Measurements from ENCODE around the gene TMTC1.

DNA sequence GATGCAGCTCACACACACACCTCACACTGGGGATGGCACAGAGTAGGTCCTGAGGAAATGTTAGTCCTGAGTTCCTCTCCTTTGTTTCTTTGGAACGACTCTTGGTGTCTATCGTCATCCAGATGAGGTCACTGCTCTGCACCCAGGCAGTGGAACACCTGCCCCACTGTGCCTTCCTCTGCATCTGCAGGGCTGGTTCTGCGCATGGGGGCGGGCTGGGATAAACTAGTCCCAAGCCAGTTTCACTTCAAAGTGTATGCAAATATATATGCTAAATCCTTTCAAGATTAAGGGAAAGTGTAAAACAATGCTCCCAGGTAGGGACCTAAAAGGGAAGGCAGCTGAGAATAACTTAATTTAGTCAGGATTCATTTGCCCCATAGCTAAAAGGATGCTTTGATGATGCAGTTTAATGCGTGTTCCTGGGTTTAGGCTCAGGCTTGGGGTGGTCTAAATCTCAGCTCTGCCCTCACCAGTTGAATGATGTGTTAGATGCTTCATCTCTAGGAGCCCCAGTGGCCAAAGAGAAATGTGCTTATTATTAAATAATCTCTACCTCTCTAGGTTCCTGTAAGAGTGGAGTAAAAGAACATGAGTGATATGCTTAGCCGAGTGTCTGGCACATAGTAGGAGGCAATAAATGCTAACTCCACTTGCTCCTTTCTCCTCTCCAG, 239.2 kb downstream of the TMTC1 start:
- TF ChIP-seq, protein P1, sequence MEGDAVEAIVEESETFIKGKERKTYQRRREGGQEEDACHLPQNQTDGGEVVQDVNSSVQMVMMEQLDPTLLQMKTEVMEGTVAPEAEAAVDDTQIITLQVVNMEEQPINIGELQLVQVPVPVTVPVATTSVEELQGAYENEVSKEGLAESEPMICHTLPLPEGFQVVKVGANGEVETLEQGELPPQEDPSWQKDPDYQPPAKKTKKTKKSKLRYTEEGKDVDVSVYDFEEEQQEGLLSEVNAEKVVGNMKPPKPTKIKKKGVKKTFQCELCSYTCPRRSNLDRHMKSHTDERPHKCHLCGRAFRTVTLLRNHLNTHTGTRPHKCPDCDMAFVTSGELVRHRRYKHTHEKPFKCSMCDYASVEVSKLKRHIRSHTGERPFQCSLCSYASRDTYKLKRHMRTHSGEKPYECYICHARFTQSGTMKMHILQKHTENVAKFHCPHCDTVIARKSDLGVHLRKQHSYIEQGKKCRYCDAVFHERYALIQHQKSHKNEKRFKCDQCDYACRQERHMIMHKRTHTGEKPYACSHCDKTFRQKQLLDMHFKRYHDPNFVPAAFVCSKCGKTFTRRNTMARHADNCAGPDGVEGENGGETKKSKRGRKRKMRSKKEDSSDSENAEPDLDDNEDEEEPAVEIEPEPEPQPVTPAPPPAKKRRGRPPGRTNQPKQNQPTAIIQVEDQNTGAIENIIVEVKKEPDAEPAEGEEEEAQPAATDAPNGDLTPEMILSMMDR (IDR thresholded peaks at IDR 0.05): no peak
- TF ChIP-seq EZH2 (IDR thresholded peaks at IDR 0.05): no peak
